HepG2 (cell line): ENCODE data around the gene TLCD5. TPM values are rescaled to one million over a fixed set of nuclear protein-coding genes. Genes with fewer than 3 reads are reported as not detected.
A peak's percentile ranks its signal among the peaks of the same experiment; 100 is the strongest.

Experiments used
- ARID2 ChIP-seq: sonication (generic); formaldehyde crosslinking; IDR thresholded peaks from 2 replicates; pipeline ENCODE4 v1.8.1; 2022; ENCODE audit warnings: mild to moderate bottlenecking, missing genetic modification reagents, borderline replicate concordance
- CBX5 ChIP-seq: sonication (generic); formaldehyde crosslinking; IDR thresholded peaks from 2 replicates; pipeline ENCODE4 v1.4.0; 2020; ENCODE audit warnings: missing genetic modification reagents, borderline replicate concordance
- DMAP1 ChIP-seq: IDR thresholded peaks from 2 replicates; pipeline ENCODE4 v1.6.1; 2016
- KAT2B ChIP-seq: fragments of 150-350 bp; IDR thresholded peaks from 2 replicates; pipeline ENCODE4 v1.6.1; 2014; ENCODE audit warnings: low read depth, low read length, borderline replicate concordance
- REST ChIP-seq, 2 experiments: IDR thresholded peaks; 2 replicates each; pipeline ENCODE4 v1.6.1; 2011 to 2012; ENCODE audit warnings: low read length in 2 of 2, borderline replicate concordance in 1 of 2, low read depth in 1 of 2, mild to moderate bottlenecking in 1 of 2, moderate library complexity in 1 of 2
- RFX1 ChIP-seq: fragments of 450-650 bp; IDR thresholded peaks from 2 replicates; pipeline ENCODE4 v1.6.1; 2017
- SP1 ChIP-seq, 2 experiments: fragments of 450-650 bp in 1 of 2; sonication (generic) in 1 of 2; formaldehyde crosslinking in 1 of 2; IDR thresholded peaks; 2 replicates each; pipeline versions ENCODE4 v1.4.0 to v1.6.1; 2016 to 2020; ENCODE audit warnings: missing genetic modification reagents in 1 of 2
- SSRP1 ChIP-seq: IDR thresholded peaks from 2 replicates; pipeline ENCODE4 v1.6.1; 2016; ENCODE audit warnings: control low read depth
- ZBTB42 ChIP-seq: sonication (generic); formaldehyde crosslinking; IDR thresholded peaks from 2 replicates; pipeline ENCODE4 v1.5.0; 2020; ENCODE audit warnings: mild to moderate bottlenecking, missing genetic modification reagents
- ZNF33A ChIP-seq: sonication (generic); formaldehyde crosslinking; IDR thresholded peaks from 2 replicates; pipeline ENCODE4 v1.5.1; 2020; ENCODE audit warnings: missing genetic modification reagents, mild to moderate bottlenecking, moderate library complexity, borderline replicate concordance
- polyA plus RNA-seq, 8 experiments: library from polyadenylated mRNA; depleted of rRNA in 3 of 8; stranded (reverse) in 7 of 8; unstranded in 1 of 8; fragments of >200 nt; fragmentation: Illumina TruSeq in 4 of 8; extraction: Trizol in 4 of 8; gene quantifications; 2 replicates each; pipeline versions ENCODE4 v1.2.1 to v1.2.3, GENCODE V29; 2011 to 2016; ENCODE audit warnings: low read depth in 4 of 8, missing spikeins in 1 of 8, mixed read lengths in 1 of 8; ENCODE audit not compliant: insufficient read depth in 1 of 8
- total RNA-seq, 5 experiments: library from RNA; depleted of rRNA; stranded (reverse); fragments of >200 nt; fragmentation: Illumina TruSeq; extraction: Trizol; gene quantifications; 2 replicates each; pipeline ENCODE4 v1.2.3, GENCODE V29; 2016; ENCODE audit warnings: low read depth in 1 of 5
- TF ChIP-seq, protein P1 (sequence below): sonication (generic); formaldehyde crosslinking; IDR thresholded peaks from 2 replicates; pipeline ENCODE4 v1.5.0; 2020; ENCODE audit warnings: mild to moderate bottlenecking, missing genetic modification reagents, borderline replicate concordance
- TF ChIP-seq, protein P2 (sequence below): sonication (generic); formaldehyde crosslinking; IDR thresholded peaks from 2 replicates; pipeline ENCODE4 v1.4.0; 2020; ENCODE audit warnings: mild to moderate bottlenecking, missing genetic modification reagents
- TF ChIP-seq, protein P3 (sequence below): sonication (generic); formaldehyde crosslinking; IDR thresholded peaks from 2 replicates; pipeline ENCODE4 v1.4.0; 2020; ENCODE audit warnings: mild to moderate bottlenecking, missing genetic modification reagents
- TF ChIP-seq, protein P4 (sequence below): sonication (generic); formaldehyde crosslinking; IDR thresholded peaks from 2 replicates; pipeline ENCODE4 v1.4.0; 2020; ENCODE audit warnings: mild to moderate bottlenecking, low read depth, missing genetic modification reagents

Gene TLCD5
- total and polyA plus RNA-seq, 2 of the 13 experiments (the other 11 are each of a cell fraction or from before 2014, with no cell fraction given), result 6.1 to 7.6 TPM

- TF ChIP-seq REST (IDR thresholded peaks at IDR 0.05; ENCODE audit: borderline replicate concordance in 1 of 2, low read depth in 1 of 2, low read length in 2 of 2) (peak in 1 of 2 experiments; percentile 67; a peak in 1 of 4 replicates), DMAP1 (CRISPR knock-in tag) (peak; percentile 94), SSRP1 (CRISPR knock-in tag) (peak; percentile 83; the same call in 1 of the 2 replicates), ARID2 (CRISPR knock-in tag) (no peak), SP1 (IDR thresholded peaks at IDR 0.05) (no peak), SP1 (CRISPR knock-in tag; IDR thresholded peaks at IDR 0.05) (peak; percentile 65), RFX1 (no peak), ZNF33A (CRISPR knock-in tag) (peak; percentile 60; the same call in 1 of the 2 replicates), CBX5 (CRISPR knock-in tag) (peak; percentile 38; the same call in 1 of the 2 replicates), KAT2B (no peak), ZBTB42 (no peak)
- TF ChIP-seq, protein P1, sequence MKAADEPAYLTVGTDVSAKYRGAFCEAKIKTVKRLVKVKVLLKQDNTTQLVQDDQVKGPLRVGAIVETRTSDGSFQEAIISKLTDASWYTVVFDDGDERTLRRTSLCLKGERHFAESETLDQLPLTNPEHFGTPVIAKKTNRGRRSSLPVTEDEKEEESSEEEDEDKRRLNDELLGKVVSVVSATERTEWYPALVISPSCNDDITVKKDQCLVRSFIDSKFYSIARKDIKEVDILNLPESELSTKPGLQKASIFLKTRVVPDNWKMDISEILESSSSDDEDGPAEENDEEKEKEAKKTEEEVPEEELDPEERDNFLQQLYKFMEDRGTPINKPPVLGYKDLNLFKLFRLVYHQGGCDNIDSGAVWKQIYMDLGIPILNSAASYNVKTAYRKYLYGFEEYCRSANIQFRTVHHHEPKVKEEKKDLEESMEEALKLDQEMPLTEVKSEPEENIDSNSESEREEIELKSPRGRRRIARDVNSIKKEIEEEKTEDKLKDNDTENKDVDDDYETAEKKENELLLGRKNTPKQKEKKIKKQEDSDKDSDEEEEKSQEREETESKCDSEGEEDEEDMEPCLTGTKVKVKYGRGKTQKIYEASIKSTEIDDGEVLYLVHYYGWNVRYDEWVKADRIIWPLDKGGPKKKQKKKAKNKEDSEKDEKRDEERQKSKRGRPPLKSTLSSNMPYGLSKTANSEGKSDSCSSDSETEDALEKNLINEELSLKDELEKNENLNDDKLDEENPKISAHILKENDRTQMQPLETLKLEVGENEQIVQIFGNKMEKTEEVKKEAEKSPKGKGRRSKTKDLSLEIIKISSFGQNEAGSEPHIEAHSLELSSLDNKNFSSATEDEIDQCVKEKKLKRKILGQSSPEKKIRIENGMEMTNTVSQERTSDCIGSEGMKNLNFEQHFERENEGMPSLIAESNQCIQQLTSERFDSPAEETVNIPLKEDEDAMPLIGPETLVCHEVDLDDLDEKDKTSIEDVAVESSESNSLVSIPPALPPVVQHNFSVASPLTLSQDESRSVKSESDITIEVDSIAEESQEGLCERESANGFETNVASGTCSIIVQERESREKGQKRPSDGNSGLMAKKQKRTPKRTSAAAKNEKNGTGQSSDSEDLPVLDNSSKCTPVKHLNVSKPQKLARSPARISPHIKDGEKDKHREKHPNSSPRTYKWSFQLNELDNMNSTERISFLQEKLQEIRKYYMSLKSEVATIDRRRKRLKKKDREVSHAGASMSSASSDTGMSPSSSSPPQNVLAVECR, result peak; percentile 84
- TF ChIP-seq, protein P2, sequence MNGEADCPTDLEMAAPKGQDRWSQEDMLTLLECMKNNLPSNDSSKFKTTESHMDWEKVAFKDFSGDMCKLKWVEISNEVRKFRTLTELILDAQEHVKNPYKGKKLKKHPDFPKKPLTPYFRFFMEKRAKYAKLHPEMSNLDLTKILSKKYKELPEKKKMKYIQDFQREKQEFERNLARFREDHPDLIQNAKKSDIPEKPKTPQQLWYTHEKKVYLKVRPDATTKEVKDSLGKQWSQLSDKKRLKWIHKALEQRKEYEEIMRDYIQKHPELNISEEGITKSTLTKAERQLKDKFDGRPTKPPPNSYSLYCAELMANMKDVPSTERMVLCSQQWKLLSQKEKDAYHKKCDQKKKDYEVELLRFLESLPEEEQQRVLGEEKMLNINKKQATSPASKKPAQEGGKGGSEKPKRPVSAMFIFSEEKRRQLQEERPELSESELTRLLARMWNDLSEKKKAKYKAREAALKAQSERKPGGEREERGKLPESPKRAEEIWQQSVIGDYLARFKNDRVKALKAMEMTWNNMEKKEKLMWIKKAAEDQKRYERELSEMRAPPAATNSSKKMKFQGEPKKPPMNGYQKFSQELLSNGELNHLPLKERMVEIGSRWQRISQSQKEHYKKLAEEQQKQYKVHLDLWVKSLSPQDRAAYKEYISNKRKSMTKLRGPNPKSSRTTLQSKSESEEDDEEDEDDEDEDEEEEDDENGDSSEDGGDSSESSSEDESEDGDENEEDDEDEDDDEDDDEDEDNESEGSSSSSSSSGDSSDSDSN, result peak; percentile 89
- TF ChIP-seq, protein P3, sequence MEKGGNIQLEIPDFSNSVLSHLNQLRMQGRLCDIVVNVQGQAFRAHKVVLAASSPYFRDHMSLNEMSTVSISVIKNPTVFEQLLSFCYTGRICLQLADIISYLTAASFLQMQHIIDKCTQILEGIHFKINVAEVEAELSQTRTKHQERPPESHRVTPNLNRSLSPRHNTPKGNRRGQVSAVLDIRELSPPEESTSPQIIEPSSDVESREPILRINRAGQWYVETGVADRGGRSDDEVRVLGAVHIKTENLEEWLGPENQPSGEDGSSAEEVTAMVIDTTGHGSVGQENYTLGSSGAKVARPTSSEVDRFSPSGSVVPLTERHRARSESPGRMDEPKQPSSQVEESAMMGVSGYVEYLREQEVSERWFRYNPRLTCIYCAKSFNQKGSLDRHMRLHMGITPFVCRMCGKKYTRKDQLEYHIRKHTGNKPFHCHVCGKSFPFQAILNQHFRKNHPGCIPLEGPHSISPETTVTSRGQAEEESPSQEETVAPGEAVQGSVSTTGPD (CRISPR knock-in tag), result no peak
- TF ChIP-seq, protein P4, sequence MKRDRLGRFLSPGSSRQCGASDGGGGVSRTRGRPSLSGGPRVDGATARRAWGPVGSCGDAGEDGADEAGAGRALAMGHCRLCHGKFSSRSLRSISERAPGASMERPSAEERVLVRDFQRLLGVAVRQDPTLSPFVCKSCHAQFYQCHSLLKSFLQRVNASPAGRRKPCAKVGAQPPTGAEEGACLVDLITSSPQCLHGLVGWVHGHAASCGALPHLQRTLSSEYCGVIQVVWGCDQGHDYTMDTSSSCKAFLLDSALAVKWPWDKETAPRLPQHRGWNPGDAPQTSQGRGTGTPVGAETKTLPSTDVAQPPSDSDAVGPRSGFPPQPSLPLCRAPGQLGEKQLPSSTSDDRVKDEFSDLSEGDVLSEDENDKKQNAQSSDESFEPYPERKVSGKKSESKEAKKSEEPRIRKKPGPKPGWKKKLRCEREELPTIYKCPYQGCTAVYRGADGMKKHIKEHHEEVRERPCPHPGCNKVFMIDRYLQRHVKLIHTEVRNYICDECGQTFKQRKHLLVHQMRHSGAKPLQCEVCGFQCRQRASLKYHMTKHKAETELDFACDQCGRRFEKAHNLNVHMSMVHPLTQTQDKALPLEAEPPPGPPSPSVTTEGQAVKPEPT (CRISPR knock-in tag), result no peak; the same call in 1 of the 2 replicates
Observed at GRCh38 chr11:120335908-120336640, 11.0 kb downstream of the TLCD5 start, which contains the start of gene ARHGEF12 (continued).
